Measurements from ENCODE around the gene JSRP1.

JSRP1 gene

GRCh38 chr19:2274185-2274711 lies 18.0 kb upstream of the JSRP1 start:
- peak overlapping the region; percentile 52 for H3K27ac ChIP-seq
- no peak for TF ChIP-seq CTCF (conservative IDR thresholded peaks at IDR 0.05)
- TF ChIP-seq ZFX (IDR thresholded peaks at IDR 0.05): no peak

- peak overlapping the region; percentile 52 for H3K27ac ChIP-seq
Observed at GRCh38 chr19:2273356-2274184, 17.4 kb upstream of the JSRP1 start.

GRCh38 chr19:2271234-2272103 lies 15.3 kb upstream of the JSRP1 start:
- peak overlapping the region; percentile 96 for H3K27ac ChIP-seq
- TF ChIP-seq CTCF (conservative IDR thresholded peaks at IDR 0.05) (no peak), ZFX (IDR thresholded peaks at IDR 0.05) (peak; percentile 1; the same call in 1 of the 2 replicates)

More at GRCh38 chr19:2273356-2274184, 17.4 kb upstream of the JSRP1 start:
- TF ChIP-seq CTCF (conservative IDR thresholded peaks at IDR 0.05): peak; percentile 99
- peak; percentile 29; the same call in 1 of the 2 replicates for TF ChIP-seq ZFX (IDR thresholded peaks at IDR 0.05)

GRCh38 chr19:2270423-2271233 lies 14.4 kb upstream of the JSRP1 start:
- no peak; the same call in 1 of the 2 replicates for TF ChIP-seq ZFX (IDR thresholded peaks at IDR 0.05)
- TF ChIP-seq CTCF (conservative IDR thresholded peaks at IDR 0.05): no peak
- peak overlapping the region; percentile 96 for H3K27ac ChIP-seq

- peak overlapping the region; percentile 96 for H3K27ac ChIP-seq
Observed at GRCh38 chr19:2270157-2270422, 13.9 kb upstream of the JSRP1 start.

More at GRCh38 chr19:2270157-2270422, 13.9 kb upstream of the JSRP1 start:
- TF ChIP-seq ZFX (IDR thresholded peaks at IDR 0.05) (no peak), CTCF (conservative IDR thresholded peaks at IDR 0.05) (no peak)
